Measurements from ENCODE around the gene PPEF1.

DNA sequence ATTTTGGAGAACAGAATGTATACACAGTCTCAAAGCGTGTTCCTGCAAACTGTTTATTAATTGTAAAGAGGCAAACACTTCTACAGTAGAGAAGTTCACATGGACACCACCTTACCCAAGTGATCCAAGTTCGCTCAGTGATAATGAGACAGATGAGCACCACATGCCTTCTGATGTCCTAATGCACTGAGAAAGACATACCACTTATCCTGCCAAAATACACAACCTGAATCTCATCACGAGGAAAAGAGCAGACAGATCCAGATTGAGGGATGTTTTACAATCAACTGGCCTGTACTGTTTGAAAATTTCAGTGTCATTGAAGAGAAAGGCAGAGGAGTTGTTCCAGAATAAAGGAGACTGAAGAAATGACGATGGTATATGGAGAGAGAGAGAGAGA, 12.4 kb downstream of the PPEF1 start:
- TF ChIP-seq POLR2AphosphoS5 (IDR thresholded peaks at IDR 0.05; ENCODE audit: borderline replicate concordance, low read depth, low read length) (no peak), EZH2 (IDR thresholded peaks at IDR 0.05) (no peak)

All from SK-N-MC (cell line).